Spleen (tissue), 11 donors: ENCODE data around the gene PRR23E. TPM values are rescaled to one million over a fixed set of nuclear protein-coding genes. Genes with fewer than 3 reads are reported as not detected.

ENCODE experiments used
- DNase-seq: peaks from one replicate; pipeline ENCODE4 v3.0.0-alpha.2; 2020
- H3K27ac ChIP-seq, 8 donors: fragments of 200-600 bp; sonication (generic) in 7 of 8; 1 replicate in 4 of 8; 2 replicates in 4 of 8; pipeline versions ENCODE4 v1.5.0 to v1.8.0; 2016 to 2021; ENCODE audit warnings: inconsistent platforms in 4 of 8, mild to moderate bottlenecking in 4 of 8, moderate library complexity in 1 of 8
- H3K27me3 ChIP-seq, 7 donors: fragments of 200-600 bp; sonication (generic) in 6 of 7; replicated peaks in 1 of 7; 1 replicate in 4 of 7; 2 replicates in 3 of 7; pipeline versions ENCODE4 v1.5.0 to v1.8.0; 2016 to 2021; ENCODE audit warnings: inconsistent platforms in 3 of 7, mild to moderate bottlenecking in 1 of 7
- H3K36me3 ChIP-seq, 6 donors: fragments of 200-600 bp; sonication (generic) in 5 of 6; 1 replicate in 4 of 6; 2 replicates in 2 of 6; pipeline versions ENCODE4 v1.5.0 to v1.8.0; 2016 to 2021; ENCODE audit warnings: inconsistent platforms in 2 of 6
- H3K4me1 ChIP-seq, 6 donors: fragments of 200-600 bp; sonication (generic) in 5 of 6; 1 replicate in 3 of 6; 2 replicates in 3 of 6; pipeline versions ENCODE4 v1.5.0 to v1.8.0; 2016 to 2021; ENCODE audit warnings: inconsistent platforms in 3 of 6
- H3K4me3 ChIP-seq, 8 donors: fragments of 200-600 bp; sonication (generic) in 7 of 8; 1 replicate in 4 of 8; 2 replicates in 4 of 8; pipeline versions ENCODE4 v1.5.0 to v1.8.0; 2016 to 2021; ENCODE audit warnings: inconsistent platforms in 4 of 8, mild to moderate bottlenecking in 4 of 8, moderate library complexity in 2 of 8
- H3K9me3 ChIP-seq, 8 donors: fragments of 200-600 bp; sonication (generic) in 7 of 8; 1 replicate in 4 of 8; 2 replicates in 4 of 8; pipeline versions ENCODE4 v1.5.0 to v1.8.0; 2016 to 2021; ENCODE audit warnings: inconsistent platforms in 4 of 8
- CTCF ChIP-seq, 11 experiments: fragments of 200-600 bp in 7 of 11; fragments of 450-650 bp in 4 of 11; sonication (generic) in 4 of 11; IDR thresholded peaks in 8 of 11; conservative IDR thresholded peaks in 3 of 11; 1 replicate in 7 of 11; 2 replicates in 4 of 11; pipeline versions ENCODE4 v1.4.0 to v1.8.0; 2016 to 2021; ENCODE audit warnings: antibody characterized with exemption in 11 of 11, inconsistent platforms in 4 of 11, mild to moderate bottlenecking in 1 of 11
- POLR2A ChIP-seq, 3 donors: fragments of 450-650 bp; IDR thresholded peaks; one replicate each; pipeline ENCODE4 v1.5.1; 2017; ENCODE audit warnings: antibody characterized with exemption in 3 of 3, mild to moderate bottlenecking in 1 of 3
- POLR2AphosphoS5 ChIP-seq, 3 donors: sonication (generic); formaldehyde crosslinking; IDR thresholded peaks; one replicate each; pipeline ENCODE4 v1.5.1; 2017; ENCODE audit warnings: antibody characterized with exemption in 3 of 3
- WGBS, 5 donors: extraction: QIAGEN DNeasy Blood & Tissue Kit in 3 of 5; methylation state at CpG; one replicate each; pipeline versions ENCODE4 v1.1.5 to v1.1.7; 2013 to 2018; 5-methylcytosine and 5-hydroxymethylcytosine counted together
- intact Hi-C: fragments of 100-400 bp; cut with DNase I; formaldehyde crosslinking; loops from one replicate; pipeline ENCODE4 v1.15.0; 2023; ENCODE audit warnings: low total_unique reads
- polyA plus RNA-seq, 3 donors: library from polyadenylated mRNA; stranded (reverse); fragments of 200-250 nt; gene quantifications; one replicate each; pipeline ENCODE4 v1.2.1, GENCODE V29; 2013
- total RNA-seq, 7 donors: library from RNA; depleted of rRNA in 3 of 7; stranded (reverse); fragments of >200 nt in 3 of 7; fragmentation: NEBNext Ultra II Directional in 4 of 7; extraction: Animal tissue kit (Norgen Biotek cat#: 25700) in 4 of 7; gene quantifications; one replicate each; pipeline versions ENCODE4 v1.1.0 to v1.2.1, GENCODE V29; 2016 to 2021
- donor health status: healthy with polysubstance abuse.
- donor health status: DM: no; HTN: no; CAD: no; lungs with moderate emphysema.
- donor health status: DM: no; HTN: no; CAD: no.
- donor health status: Bipolar disorder and iron deficiency.
- donor health status: healthy.
- donor health status: DM: no; HTN: no; CAD: no.
- donor health status: DM: yes; HTN: yes; CAD: no.

The PRR23E gene
- total and polyA plus RNA-seq, 10 donors: not detected

DNA sequence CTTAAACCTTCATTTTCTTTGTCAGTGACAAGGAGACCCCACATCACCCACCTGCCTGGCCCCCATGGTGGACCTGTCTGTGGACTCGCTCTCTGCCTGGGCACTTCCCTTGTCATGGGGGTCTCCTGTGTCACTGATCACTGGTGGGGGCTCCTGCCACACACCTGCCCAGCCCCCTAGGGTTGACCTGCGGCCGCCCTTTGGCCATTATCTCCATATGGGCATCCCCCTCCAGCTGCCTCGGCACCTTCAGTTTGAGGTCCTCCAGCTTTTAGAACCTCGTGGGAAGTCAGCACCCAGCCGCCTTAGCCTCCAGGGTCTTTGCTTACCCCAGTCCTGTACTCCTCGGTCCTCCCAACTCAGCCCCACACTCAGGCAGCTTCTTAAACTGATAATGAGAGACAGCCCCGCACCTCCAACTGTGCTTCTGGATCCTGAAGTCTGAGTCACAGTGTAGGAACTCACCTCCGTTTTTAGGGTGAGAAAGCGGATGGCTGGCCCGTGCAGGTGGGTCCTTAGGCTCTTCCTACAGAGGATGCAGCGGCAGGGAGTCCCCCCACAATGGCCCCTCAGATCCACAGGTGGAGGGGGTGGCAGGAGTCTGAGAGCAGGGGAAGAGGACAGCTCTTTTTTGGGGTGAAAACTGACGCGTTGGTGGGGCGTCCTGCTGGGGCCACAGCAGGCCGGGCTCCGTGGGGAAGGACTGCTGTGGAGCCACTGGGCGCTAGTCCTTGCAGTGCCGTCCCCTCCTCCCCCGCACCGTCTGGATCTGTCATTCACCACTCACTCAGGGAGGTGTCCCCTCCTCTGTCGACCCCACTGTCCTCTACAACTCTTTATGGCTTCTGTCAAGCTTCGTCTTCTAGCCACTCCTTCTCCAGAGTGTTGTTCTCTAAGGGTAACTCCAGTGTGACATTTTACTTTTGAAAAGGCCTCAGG, 8.7 kb upstream of the PRR23E start:
- TF ChIP-seq POLR2AphosphoS5 (IDR thresholded peaks at IDR 0.05) (no peak), CTCF (IDR thresholded peaks at IDR 0.05 in 8 of 11, conservative IDR thresholded peaks at IDR 0.05 in 3 of 11) (no peak), POLR2A (IDR thresholded peaks at IDR 0.05) (no peak)
- H3K36me3 ChIP-seq: no peaks in the 10 kb centered on the region
- intact Hi-C loops: no loop called here
- DNase-seq: peak; percentile 67
- no peak overlapping the region for H3K27ac ChIP-seq
- 73 to 86% (median 83%) methylated on average over 20 to 23 of the region's 23 CpGs for WGBS, 5 donors
- no peaks in the 10 kb centered on the region for H3K27me3 ChIP-seq
- no peak overlapping the region for H3K4me3 ChIP-seq
- H3K9me3 ChIP-seq: peaks cover 0 to 9% (median 0%) of the 10 kb centered on the region in 8 donors
- no peaks in the 10 kb centered on the region for H3K4me1 ChIP-seq

GRCh38 chr3:127184870-127185216, 8.1 kb upstream of the PRR23E start:
- Histone ChIP-seq H3K4me1 (no peaks in the 10 kb centered on the region), H3K9me3 (peaks cover 0 to 5% (median 0%) of the 10 kb centered on the region in 8 donors), H3K27me3 (no peaks in the 10 kb centered on the region), H3K27ac (no peak overlapping the region), H3K36me3 (no peaks in the 10 kb centered on the region), H3K4me3 (no peak overlapping the region)
- TF ChIP-seq POLR2A (IDR thresholded peaks at IDR 0.05): no peak
- no peak for TF ChIP-seq CTCF (IDR thresholded peaks at IDR 0.05 in 8 of 11, conservative IDR thresholded peaks at IDR 0.05 in 3 of 11)
- no peak for TF ChIP-seq POLR2AphosphoS5 (IDR thresholded peaks at IDR 0.05)
- DNase-seq: peak; percentile 69
- intact Hi-C loops: no loop called here
- 83 to 90% (median 88%) methylated on average over 4 of the region's 4 CpGs for WGBS, 5 donors

DNA sequence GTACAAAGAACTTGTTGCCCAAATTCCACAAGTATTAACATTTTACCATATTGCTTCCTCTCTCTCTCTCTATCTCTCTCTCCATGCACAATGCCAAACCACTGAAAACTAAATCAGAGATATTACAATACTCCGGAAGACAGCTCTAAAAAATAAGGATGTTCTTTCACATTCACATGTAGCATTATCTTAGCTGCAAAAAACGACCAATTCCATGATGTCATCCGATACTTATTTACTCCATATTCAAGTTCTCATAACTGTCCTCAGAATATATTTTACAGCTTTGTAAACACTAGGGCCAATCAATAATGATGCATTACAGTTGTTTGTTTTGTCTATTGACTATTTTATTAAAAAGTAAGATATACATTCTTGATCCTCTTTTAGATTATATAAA, 7.7 kb upstream of the PRR23E start:
- no peaks in the 10 kb centered on the region for H3K4me1 ChIP-seq
- WGBS, 5 donors: 76 to 85% (median 79%) methylated on average over 3 of the region's 3 CpGs
- TF ChIP-seq POLR2AphosphoS5 (IDR thresholded peaks at IDR 0.05): no peak
- no peak for TF ChIP-seq POLR2A (IDR thresholded peaks at IDR 0.05)
- TF ChIP-seq CTCF (IDR thresholded peaks at IDR 0.05 in 8 of 11, conservative IDR thresholded peaks at IDR 0.05 in 3 of 11): no peak
- no peak overlapping the region for H3K27ac ChIP-seq
- no peaks in the 10 kb centered on the region for H3K36me3 ChIP-seq
- no peak for DNase-seq
- no peaks in the 10 kb centered on the region for H3K27me3 ChIP-seq
- no peak overlapping the region for H3K4me3 ChIP-seq
- intact Hi-C loops: no loop called here
- peaks cover 0 to 8% (median 0%) of the 10 kb centered on the region in 8 donors for H3K9me3 ChIP-seq

DNA sequence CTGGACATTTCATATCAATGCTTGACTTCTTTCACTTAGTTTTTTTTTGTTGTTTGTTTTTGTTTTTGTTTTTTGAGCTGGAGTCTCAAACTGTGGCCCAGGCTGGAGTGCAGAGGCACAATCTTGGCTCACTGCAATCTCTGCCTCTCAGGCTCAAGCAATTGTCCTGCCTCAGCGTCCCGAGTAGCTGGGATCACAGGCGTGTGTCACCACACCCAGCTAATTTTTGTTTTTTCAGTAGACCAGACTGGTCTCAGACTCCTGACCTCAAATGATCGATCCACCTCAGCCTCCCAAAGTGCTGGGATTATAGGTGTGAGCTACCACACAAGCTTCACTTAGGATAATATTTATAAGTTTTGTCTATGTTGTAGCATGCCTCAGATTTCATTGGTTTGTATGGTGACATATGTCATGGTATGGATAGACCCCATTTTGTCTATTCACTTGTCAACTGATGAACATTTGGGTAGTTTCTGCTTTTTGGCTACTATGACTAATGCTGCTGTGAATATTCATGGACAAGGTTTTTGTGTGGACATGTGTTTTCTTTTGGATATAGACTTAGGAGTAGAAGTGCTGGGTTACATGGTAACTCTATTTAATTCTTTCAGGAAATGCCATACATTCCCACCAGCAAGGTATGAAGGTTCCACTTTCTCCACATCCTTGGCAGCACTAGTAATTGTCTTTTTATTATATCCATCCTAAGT, 6.8 kb upstream of the PRR23E start:
- WGBS, 5 donors: 86 to 92% (median 88%) methylated on average over 4 of the region's 4 CpGs
- Histone ChIP-seq H3K27me3 (no peaks in the 10 kb centered on the region), H3K4me3 (no peak overlapping the region), H3K9me3 (peaks cover 0 to 17% (median 8%) of the 10 kb centered on the region in 8 donors), H3K4me1 (no peaks in the 10 kb centered on the region), H3K27ac (no peak overlapping the region), H3K36me3 (no peaks in the 10 kb centered on the region)
- no peak for DNase-seq
- TF ChIP-seq CTCF (IDR thresholded peaks at IDR 0.05 in 8 of 11, conservative IDR thresholded peaks at IDR 0.05 in 3 of 11): no peak
- TF ChIP-seq POLR2A (IDR thresholded peaks at IDR 0.05): no peak
- TF ChIP-seq POLR2AphosphoS5 (IDR thresholded peaks at IDR 0.05): no peak
- intact Hi-C loops: no loop called here
